HepG2 (cell line): ENCODE data around the gene SHQ1. TPM values are rescaled to one million over a fixed set of nuclear protein-coding genes. Genes with fewer than 3 reads are reported as not detected.

ENCODE experiments used
- AGO1 ChIP-seq: fragments of 200-400 bp; formaldehyde crosslinking; IDR thresholded peaks from 2 replicates; pipeline ENCODE4 v1.6.1; 2017; ENCODE audit warnings: mild to moderate bottlenecking, low read depth, low read length, moderate library complexity; ENCODE audit not compliant: poor library complexity, severe bottlenecking
- GZF1 ChIP-seq: sonication (generic); formaldehyde crosslinking; IDR thresholded peaks from 2 replicates; pipeline ENCODE4 v1.5.1; 2020; ENCODE audit warnings: mild to moderate bottlenecking, missing genetic modification reagents
- HOXA5 ChIP-seq: sonication (generic); formaldehyde crosslinking; IDR thresholded peaks from 2 replicates; pipeline ENCODE4 v1.4.0; 2020; ENCODE audit warnings: missing genetic modification reagents
- MXI1 ChIP-seq: IDR thresholded peaks from 3 replicates; pipeline ENCODE4 v1.6.1; 2012; ENCODE audit warnings: low read depth, low read length, inconsistent platforms, borderline replicate concordance
- NFKB2 ChIP-seq: sonication (generic); formaldehyde crosslinking; IDR thresholded peaks from 2 replicates; pipeline ENCODE4 v1.4.0; 2020; ENCODE audit warnings: missing genetic modification reagents, borderline replicate concordance
- PAWR ChIP-seq: sonication (generic); formaldehyde crosslinking; IDR thresholded peaks from 2 replicates; pipeline ENCODE4 v1.4.0; 2020; ENCODE audit warnings: missing genetic modification reagents, mild to moderate bottlenecking, borderline replicate concordance
- RBM39 ChIP-seq: fragments of 200-400 bp; formaldehyde crosslinking; IDR thresholded peaks from one replicate; pipeline ENCODE4 v1.6.1; 2018; ENCODE audit warnings: antibody characterized with exemption, mild to moderate bottlenecking, low read depth, low read length; ENCODE audit not compliant: poor library complexity, severe bottlenecking
- RCOR2 ChIP-seq: IDR thresholded peaks from 2 replicates; pipeline ENCODE4 v1.6.1; 2016; ENCODE audit warnings: missing biosample characterization, missing genetic modification reagents
- RFXANK ChIP-seq: IDR thresholded peaks from 2 replicates; pipeline ENCODE4 v1.6.1; 2016
- SOX5 ChIP-seq: IDR thresholded peaks from 2 replicates; pipeline ENCODE4 v1.6.1; 2016; ENCODE audit warnings: borderline replicate concordance
- YY1 ChIP-seq: IDR thresholded peaks from 2 replicates; pipeline ENCODE4 v1.6.1; 2011; ENCODE audit warnings: low read length, low read depth, moderate library complexity, mild to moderate bottlenecking; ENCODE audit not compliant: insufficient read depth, insufficient replicate concordance
- ZMYM3 ChIP-seq: sonication (generic); formaldehyde crosslinking; IDR thresholded peaks from 2 replicates; pipeline ENCODE4 v1.5.1; 2020; ENCODE audit warnings: mild to moderate bottlenecking, missing genetic modification reagents
- ZNF121 ChIP-seq: sonication (generic); formaldehyde crosslinking; IDR thresholded peaks from 2 replicates; pipeline ENCODE4 v1.5.0; 2020; ENCODE audit warnings: mild to moderate bottlenecking, missing genetic modification reagents
- ZNF451 ChIP-seq: sonication (generic); formaldehyde crosslinking; IDR thresholded peaks from 2 replicates; pipeline ENCODE4 v1.5.0; 2020; ENCODE audit warnings: mild to moderate bottlenecking, missing genetic modification reagents
- ZNF782 ChIP-seq: sonication (generic); formaldehyde crosslinking; IDR thresholded peaks from 2 replicates; pipeline ENCODE4 v1.4.0; 2020; ENCODE audit warnings: missing genetic modification reagents, mild to moderate bottlenecking, borderline replicate concordance
- ZSCAN9 ChIP-seq: IDR thresholded peaks from 2 replicates; pipeline ENCODE4 v1.6.1; 2016; ENCODE audit warnings: borderline replicate concordance
- polyA plus RNA-seq, 8 experiments: library from polyadenylated mRNA; depleted of rRNA in 3 of 8; stranded (reverse) in 7 of 8; unstranded in 1 of 8; fragments of >200 nt; fragmentation: Illumina TruSeq in 4 of 8; extraction: Trizol in 4 of 8; gene quantifications; 2 replicates each; pipeline versions ENCODE4 v1.2.1 to v1.2.3, GENCODE V29; 2011 to 2016; ENCODE audit warnings: low read depth in 4 of 8, missing spikeins in 1 of 8, mixed read lengths in 1 of 8; ENCODE audit not compliant: insufficient read depth in 1 of 8
- total RNA-seq, 5 experiments: library from RNA; depleted of rRNA; stranded (reverse); fragments of >200 nt; fragmentation: Illumina TruSeq; extraction: Trizol; gene quantifications; 2 replicates each; pipeline ENCODE4 v1.2.3, GENCODE V29; 2016; ENCODE audit warnings: low read depth in 1 of 5
- TF ChIP-seq, protein P1 (sequence below): IDR thresholded peaks from 2 replicates; pipeline ENCODE4 v1.6.1; 2016; ENCODE audit warnings: mild to moderate bottlenecking, missing biosample characterization, missing genetic modification reagents
- TF ChIP-seq, protein P2 (sequence below): sonication (generic); formaldehyde crosslinking; IDR thresholded peaks from 2 replicates; pipeline ENCODE4 v1.5.0; 2020; ENCODE audit warnings: missing genetic modification reagents
- TF ChIP-seq, protein P3 (sequence below): sonication (generic); formaldehyde crosslinking; IDR thresholded peaks from 2 replicates; pipeline ENCODE4 v1.5.0; 2020; ENCODE audit warnings: mild to moderate bottlenecking, missing genetic modification reagents, borderline replicate concordance
- TF ChIP-seq, protein P4 (sequence below): IDR thresholded peaks from 2 replicates; pipeline ENCODE4 v1.6.1; 2016; ENCODE audit warnings: missing genetic modification reagents, missing compliant biosample characterization

Gene SHQ1
- total and polyA plus RNA-seq, 2 of the 13 experiments (the other 11 are each of a cell fraction or from before 2014, with no cell fraction given): 5.5 to 20.3 TPM

DNA sequence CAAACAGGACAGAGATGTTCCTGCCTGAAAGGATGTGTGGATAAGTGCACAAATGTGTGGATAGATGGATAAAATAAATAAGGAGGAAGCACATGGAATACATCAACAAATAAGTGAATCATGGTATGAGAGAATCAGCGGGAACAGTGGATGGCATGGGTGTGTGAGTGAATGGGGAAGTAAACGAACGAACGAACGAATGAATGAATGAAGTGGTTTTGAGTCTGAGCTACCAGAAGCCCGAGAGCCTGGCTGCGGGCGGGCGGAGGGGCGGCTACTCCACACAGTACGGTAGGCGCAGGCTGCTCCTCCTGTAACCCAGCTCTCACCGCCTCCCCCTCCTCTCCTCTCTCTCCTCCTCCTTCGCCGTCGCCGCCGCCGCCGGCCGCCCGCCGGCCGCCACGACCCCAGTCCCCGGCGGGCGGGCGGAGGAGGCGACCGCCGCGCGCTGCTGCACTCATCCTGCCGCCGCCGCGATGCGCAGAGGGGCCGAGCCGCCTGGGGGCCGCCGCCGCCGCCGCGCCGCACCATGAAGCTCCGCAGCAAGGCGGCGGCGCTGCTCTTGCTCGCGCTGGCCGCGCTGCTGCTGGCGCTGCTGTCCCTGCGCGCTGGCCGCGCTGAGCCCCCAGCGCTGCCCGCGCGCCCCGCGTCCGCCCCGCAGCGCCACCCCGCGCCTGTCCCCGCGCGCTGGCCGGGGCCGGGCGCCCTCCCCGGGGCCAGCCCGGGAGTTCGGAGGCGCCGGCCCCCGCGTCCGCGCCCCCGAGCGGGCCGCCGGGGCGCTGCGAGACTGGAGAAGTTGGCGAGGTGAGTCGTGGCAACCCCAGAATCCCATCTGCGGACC lies 39.7 kb upstream of the SHQ1 start, which contains the start of gene GXYLT2 (continued):
- TF ChIP-seq ZNF451 (no peak), PAWR (CRISPR knock-in tag) (no peak), AGO1 (no peak), ZNF782 (CRISPR knock-in tag) (peak; percentile 64; the same call in 1 of the 2 replicates), GZF1 (CRISPR knock-in tag) (peak; percentile 99), RFXANK (CRISPR knock-in tag) (no peak), RBM39 (no peak), YY1 (peak; percentile 65), MXI1 (no peak), SOX5 (no peak), ZNF121 (CRISPR knock-in tag) (no peak), ZMYM3 (peak; percentile 80), NFKB2 (no peak), ZSCAN9 (CRISPR knock-in tag) (no peak), RCOR2 (CRISPR knock-in tag) (0 out of 2 replicates have a peak, but pooled peaks have one; percentile 18), HOXA5 (CRISPR knock-in tag) (no peak)
- TF ChIP-seq, protein P1, sequence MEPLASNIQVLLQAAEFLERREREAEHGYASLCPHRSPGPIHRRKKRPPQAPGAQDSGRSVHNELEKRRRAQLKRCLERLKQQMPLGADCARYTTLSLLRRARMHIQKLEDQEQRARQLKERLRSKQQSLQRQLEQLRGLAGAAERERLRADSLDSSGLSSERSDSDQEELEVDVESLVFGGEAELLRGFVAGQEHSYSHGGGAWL (CRISPR knock-in tag): no peak
- TF ChIP-seq, protein P2, sequence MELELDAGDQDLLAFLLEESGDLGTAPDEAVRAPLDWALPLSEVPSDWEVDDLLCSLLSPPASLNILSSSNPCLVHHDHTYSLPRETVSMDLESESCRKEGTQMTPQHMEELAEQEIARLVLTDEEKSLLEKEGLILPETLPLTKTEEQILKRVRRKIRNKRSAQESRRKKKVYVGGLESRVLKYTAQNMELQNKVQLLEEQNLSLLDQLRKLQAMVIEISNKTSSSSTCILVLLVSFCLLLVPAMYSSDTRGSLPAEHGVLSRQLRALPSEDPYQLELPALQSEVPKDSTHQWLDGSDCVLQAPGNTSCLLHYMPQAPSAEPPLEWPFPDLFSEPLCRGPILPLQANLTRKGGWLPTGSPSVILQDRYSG (CRISPR knock-in tag): no peak
- TF ChIP-seq, protein P3, sequence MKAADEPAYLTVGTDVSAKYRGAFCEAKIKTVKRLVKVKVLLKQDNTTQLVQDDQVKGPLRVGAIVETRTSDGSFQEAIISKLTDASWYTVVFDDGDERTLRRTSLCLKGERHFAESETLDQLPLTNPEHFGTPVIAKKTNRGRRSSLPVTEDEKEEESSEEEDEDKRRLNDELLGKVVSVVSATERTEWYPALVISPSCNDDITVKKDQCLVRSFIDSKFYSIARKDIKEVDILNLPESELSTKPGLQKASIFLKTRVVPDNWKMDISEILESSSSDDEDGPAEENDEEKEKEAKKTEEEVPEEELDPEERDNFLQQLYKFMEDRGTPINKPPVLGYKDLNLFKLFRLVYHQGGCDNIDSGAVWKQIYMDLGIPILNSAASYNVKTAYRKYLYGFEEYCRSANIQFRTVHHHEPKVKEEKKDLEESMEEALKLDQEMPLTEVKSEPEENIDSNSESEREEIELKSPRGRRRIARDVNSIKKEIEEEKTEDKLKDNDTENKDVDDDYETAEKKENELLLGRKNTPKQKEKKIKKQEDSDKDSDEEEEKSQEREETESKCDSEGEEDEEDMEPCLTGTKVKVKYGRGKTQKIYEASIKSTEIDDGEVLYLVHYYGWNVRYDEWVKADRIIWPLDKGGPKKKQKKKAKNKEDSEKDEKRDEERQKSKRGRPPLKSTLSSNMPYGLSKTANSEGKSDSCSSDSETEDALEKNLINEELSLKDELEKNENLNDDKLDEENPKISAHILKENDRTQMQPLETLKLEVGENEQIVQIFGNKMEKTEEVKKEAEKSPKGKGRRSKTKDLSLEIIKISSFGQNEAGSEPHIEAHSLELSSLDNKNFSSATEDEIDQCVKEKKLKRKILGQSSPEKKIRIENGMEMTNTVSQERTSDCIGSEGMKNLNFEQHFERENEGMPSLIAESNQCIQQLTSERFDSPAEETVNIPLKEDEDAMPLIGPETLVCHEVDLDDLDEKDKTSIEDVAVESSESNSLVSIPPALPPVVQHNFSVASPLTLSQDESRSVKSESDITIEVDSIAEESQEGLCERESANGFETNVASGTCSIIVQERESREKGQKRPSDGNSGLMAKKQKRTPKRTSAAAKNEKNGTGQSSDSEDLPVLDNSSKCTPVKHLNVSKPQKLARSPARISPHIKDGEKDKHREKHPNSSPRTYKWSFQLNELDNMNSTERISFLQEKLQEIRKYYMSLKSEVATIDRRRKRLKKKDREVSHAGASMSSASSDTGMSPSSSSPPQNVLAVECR (CRISPR knock-in tag): peak; percentile 42; the same call in 1 of the 2 replicates
- TF ChIP-seq, protein P4, sequence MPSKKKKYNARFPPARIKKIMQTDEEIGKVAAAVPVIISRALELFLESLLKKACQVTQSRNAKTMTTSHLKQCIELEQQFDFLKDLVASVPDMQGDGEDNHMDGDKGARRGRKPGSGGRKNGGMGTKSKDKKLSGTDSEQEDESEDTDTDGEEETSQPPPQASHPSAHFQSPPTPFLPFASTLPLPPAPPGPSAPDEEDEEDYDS (CRISPR knock-in tag): no peak
